Measurements from ENCODE around the gene DEFB129. TPM values are rescaled to one million over a fixed set of nuclear protein-coding genes. Genes with fewer than 3 reads are reported as not detected.

DEFB129 gene
- total and polyA plus RNA-seq, 9 of the 15 experiments (the other 6 are each of a cell fraction or from before 2014, with no cell fraction given): not detected

- Histone ChIP-seq H3K9me1 (ENCODE audit: control insufficient read depth, insufficient read depth, low read length) (no peaks in the 10 kb centered on the region), H3K4me3 (no peak overlapping the region), H3K79me2 (ENCODE audit: control insufficient read depth, insufficient read depth, low read length) (no peaks in the 10 kb centered on the region), H3K9ac (ENCODE audit: insufficient read depth in 1 of 2, low read depth in 2 of 2, low read length in 2 of 2) (no peak overlapping the region), H3K4me1 (replicated peaks in 1 of 2; ENCODE audit: control insufficient read depth in 2 of 2, insufficient read depth in 2 of 2, low read length in 2 of 2) (peaks cover 3 to 5% of the 10 kb centered on the region in 2 experiments; a peak in 3 of 5 replicates), H3K27me3 (ENCODE audit: control insufficient read depth in 2 of 2, insufficient read depth in 2 of 2, low read length in 2 of 2) (no peaks in the 10 kb centered on the region), H2AFZ (ENCODE audit: low read depth, low read length) (no peak overlapping the region), H3K9me3 (replicated peaks; ENCODE audit: control insufficient read depth, insufficient read depth, low read depth, low read length) (no peaks in the 10 kb centered on the region), H3K36me3 (ENCODE audit: control insufficient read depth, insufficient read depth, low read length) (no peaks in the 10 kb centered on the region), H3K4me2 (ENCODE audit: insufficient read depth, low read length) (no peak overlapping the region), H4K20me1 (replicated peaks; ENCODE audit: control insufficient read depth, insufficient read depth, low read length) (no peaks in the 10 kb centered on the region), H3K27ac (ENCODE audit: extremely low read depth, low read depth, low read length) (no peak overlapping the region)
- in situ Hi-C loops (cut with MboI): no loop called here
- no peak for TF ChIP-seq SP2 (IDR thresholded peaks at IDR 0.05; ENCODE audit: extremely low read depth, low read depth, low read length, poor library complexity, severe bottlenecking)
- no peak for TF ChIP-seq ZNF277 (CRISPR knock-in tag; IDR thresholded peaks at IDR 0.05; ENCODE audit: borderline replicate concordance)
- no peak for TF ChIP-seq TEAD2 (tag; IDR thresholded peaks at IDR 0.05)
- TF ChIP-seq ZNF140 (CRISPR knock-in tag; IDR thresholded peaks at IDR 0.05): no peak
- no peak for TF ChIP-seq ZNF507 (tag; conservative IDR thresholded peaks at IDR 0.05)
- TF ChIP-seq ZNF77 (CRISPR knock-in tag; IDR thresholded peaks at IDR 0.05): no peak
- no peak for TF ChIP-seq BDP1 (IDR thresholded peaks at IDR 0.05; ENCODE audit: insufficient read depth, insufficient read length)
- no peak for TF ChIP-seq BACH1 (tag; IDR thresholded peaks at IDR 0.05)
- TF ChIP-seq TSC22D4 (tag; IDR thresholded peaks at IDR 0.05): no peak
- TF ChIP-seq MCM5 (IDR thresholded peaks at IDR 0.05; ENCODE audit: low read depth): no peak
- no peak for TF ChIP-seq RFX7 (CRISPR knock-in tag; IDR thresholded peaks at IDR 0.05)
- 24% methylated on average over 2 of the region's 2 CpGs for WGBS (ENCODE audit: insufficient coverage, low coverage, missing lambda C conversion rate)
- ChIA-PET POLR2A (interaction anchor here (1.0 to 1.1 kb wide), 2 partner anchors 13 kb away, joined by 3 read pairs; no protein-coding TSS in a partner anchor), CTCF (ENCODE audit: low intra/inter-chr PET ratio) (no interaction called here)
- no TSS peak for BruUV-seq (replicated peaks)
- ATAC-seq (no peak), FAIRE-seq (no peak), DNase-seq (ENCODE audit: extremely low read depth in 1 of 4, low spot score in 3 of 4) (no peak)
- intact Hi-C loops (cut with micrococcal nuclease): no loop called here
Measured at GRCh38 chr20:252801-253200, 25.7 kb downstream of the DEFB129 start.

Data from K562 (cell line).